NCI-H2171 treated with DMSO at 0.1 percent for 48 hours (cell line): ENCODE measurements around the gene FBXO17.
"Not testable (repeated sequence)": the region's sequence is repeated elsewhere in the genome, so short reads cannot be mapped to it uniquely, and the experiment has no call there.

ENCODE experiments used
- DNase-seq: peaks from one replicate; lab custom pipeline; 2025; lab: John Stamatoyannopoulos, UW

Gene FBXO17

GRCh38 chr19:38975214-38975860 lies at the start of gene FBXO17:
FBXO17 (minus strand) TSS chr19:38975742; CDS start chr19:38950319, 25,423 bp downstream.
- DNase-seq = no peak

DNA sequence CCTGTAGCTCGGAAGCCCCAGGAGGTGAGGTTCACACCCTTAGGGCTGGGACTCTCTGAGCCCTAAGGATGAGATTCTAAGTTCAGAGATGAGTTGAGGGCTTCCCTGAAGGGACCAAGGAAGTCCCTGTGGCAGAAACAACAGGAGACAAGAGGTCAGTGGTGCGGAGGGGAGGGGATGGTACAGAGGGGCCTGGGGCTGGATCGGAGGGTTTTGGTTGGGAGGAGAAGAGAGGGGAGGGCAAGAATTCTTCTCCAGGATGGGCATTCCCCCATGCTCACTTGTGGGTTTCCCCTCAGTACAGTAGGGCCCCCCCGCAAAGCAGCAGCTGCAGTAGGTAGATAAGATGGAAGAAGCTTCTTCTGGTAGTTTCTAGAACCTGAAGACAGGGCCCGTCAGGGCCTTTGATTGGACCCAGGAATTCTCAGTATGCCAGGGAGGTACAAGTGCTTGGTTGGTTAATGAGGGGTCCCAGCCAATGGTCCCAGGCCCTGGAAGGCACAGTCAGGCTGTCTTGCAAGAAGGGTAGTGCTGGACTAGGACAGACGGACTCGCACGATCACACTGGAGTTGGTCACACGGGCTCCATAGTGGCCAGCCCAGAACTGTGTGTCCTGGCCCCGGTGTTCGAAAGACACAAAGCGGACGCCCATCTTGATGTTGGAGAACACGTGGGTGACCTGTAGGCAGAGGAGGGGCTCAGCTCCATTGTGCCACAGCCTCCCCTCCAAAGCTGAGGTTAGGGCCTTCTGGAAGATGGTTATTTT lies 49.5 kb upstream of the FBXO17 start:
- no peak for DNase-seq

GRCh38 chr19:39021063-39021462 lies 45.5 kb upstream of the FBXO17 start:
- no peak for DNase-seq

DNA sequence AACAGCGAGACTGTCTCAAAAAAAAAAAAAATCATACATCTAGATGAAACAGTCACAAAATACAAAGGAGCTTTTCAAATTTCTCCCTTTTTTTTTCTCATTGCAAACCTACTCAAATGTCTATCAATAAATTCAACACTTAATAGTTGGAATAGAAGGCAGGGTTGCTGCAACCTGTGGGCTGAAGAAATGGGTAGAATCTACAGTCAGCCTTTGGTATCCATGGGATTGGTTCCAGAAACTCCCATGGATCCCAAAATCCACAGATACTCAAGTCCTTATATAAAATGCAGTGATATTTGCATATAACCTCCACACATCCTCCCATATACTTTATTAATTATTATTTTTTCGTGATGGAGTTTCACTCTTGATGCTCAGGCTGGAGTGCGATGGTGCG lies 42.1 kb upstream of the FBXO17 start:
- no peak for DNase-seq

DNA sequence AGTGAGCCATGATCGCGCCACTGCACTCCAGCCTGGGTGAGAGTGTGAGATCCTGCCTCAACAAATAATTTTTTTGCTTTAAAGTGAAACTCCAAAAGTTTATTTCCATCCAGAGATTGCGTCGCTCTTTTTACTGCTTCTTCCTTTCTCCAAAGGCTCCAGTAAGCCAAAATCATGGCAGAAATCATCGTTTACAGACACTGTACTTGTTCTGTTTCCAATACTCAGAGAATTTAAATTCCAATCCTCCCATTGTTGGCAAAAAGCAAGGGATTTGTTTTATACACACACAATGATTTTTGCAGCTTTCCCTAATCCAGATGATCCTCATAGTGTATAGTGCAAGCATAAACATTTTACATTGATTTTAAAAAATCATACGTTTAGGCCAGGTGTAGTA lies 41.5 kb upstream of the FBXO17 start:
- no peak for DNase-seq

GRCh38 chr19:39014037-39014436 lies 38.5 kb upstream of the FBXO17 start:
- DNase-seq = no peak

DNA sequence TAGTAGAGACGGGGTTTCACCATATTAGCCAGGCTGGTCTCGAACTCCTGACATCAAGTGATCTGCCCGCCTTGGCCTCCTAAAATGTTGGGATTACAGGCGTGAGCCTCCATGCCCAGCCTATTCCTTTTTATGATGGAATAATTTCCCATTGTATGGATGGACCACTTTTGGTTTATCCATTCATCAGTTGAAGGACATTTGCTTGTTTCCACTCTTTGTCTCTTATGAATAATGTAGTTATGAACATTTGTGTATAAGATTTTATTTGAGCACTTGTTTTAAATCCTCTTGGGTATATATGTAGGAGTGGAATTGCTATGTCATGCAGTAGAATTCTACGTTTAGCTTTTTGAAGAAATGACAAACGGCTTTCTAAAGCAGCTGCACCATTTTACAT lies 33.5 kb upstream of the FBXO17 start:
- DNase-seq = no peak

DNA sequence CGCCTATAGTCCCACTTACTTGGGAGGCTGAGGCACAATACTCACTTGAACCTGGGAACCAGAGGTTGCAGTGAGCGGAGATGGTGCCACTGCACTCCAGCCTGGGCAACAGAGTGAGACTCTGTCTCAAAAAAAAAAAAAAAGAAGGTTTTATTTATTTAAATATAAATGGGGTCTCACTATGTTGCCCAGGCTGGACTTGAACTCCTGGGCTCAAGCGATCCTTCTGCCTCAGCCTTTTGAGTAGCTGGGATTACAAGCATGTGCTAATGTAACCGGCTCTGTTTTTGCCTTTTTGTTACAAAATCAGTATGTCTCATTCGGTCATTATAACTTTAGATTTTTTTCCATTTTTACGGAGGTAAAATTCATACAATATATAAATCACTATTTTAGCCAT lies 32.6 kb upstream of the FBXO17 start:
- DNase-seq = no peak

GRCh38 chr19:39007096-39007495 lies 31.6 kb upstream of the FBXO17 start:
- no peak for DNase-seq

DNA sequence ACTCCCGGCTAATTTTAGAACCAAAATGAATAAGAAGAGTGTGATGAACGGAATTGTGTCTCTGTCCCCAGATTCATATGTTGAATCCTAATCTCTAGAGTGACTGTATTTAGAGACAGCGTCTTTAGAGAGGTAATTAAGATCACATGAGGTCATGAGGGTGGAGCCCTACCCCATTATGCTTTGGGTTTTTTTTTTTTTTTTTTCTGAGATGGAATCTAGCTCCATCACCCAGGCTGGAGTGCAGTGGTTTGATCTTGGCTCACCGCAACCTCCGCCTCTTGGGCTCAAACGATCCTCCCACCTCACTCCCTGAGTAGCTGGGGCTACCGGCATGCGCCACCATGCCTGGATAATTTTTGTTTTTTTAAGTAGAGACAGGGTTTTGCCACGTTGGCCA lies 28.9 kb upstream of the FBXO17 start:
- DNase-seq = no peak

DNA sequence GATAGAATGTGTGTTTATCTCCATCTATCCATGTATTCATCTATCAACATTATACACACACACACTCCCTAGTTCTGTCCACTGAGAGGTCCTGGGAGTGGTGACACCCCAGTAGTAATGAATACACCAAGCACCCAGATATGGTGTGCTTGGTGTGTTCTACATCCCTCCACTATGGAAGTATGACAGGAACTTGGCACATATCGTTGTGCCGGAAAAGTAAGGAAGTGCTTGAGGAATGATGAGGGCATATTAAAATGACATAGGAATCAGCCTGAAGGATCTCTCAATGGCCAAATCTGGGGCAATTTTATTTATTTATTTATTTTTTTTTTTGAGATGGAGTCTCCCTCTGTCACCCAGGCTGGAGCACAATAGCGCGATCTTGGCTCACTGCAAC lies 28.3 kb upstream of the FBXO17 start:
- no peak for DNase-seq

GRCh38 chr19:39003188-39003587 lies 27.6 kb upstream of the FBXO17 start:
- DNase-seq = no peak

GRCh38 chr19:39001041-39001440 lies 25.5 kb upstream of the FBXO17 start:
- DNase-seq = peak; percentile 94

- not testable (repeated sequence) for DNase-seq
Measured at GRCh38 chr19:38997576-38997975, 22.0 kb upstream of the FBXO17 start.

DNA sequence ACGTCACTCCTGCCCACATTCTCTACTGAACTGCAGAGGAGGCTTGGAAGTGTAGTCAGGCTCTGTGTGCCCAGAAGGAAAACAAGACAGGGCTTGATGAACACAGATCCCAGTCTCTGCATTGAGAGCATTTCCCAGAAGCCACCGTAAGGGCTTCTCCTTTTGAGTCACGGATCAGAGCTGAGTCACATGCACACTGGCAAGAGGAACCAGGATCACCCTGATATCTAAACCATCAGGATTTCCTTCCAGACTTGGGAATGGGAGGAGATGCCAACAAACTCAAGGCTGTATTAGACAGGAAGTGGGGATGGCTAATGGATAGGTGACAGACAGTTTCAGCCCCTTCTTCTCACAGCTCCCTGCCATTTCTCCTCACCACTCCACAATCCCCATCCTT lies 17.7 kb upstream of the FBXO17 start:
- DNase-seq = no peak

- DNase-seq = no peak
Measured at GRCh38 chr19:38990949-38991697, 15.6 kb upstream of the FBXO17 start.

DNA sequence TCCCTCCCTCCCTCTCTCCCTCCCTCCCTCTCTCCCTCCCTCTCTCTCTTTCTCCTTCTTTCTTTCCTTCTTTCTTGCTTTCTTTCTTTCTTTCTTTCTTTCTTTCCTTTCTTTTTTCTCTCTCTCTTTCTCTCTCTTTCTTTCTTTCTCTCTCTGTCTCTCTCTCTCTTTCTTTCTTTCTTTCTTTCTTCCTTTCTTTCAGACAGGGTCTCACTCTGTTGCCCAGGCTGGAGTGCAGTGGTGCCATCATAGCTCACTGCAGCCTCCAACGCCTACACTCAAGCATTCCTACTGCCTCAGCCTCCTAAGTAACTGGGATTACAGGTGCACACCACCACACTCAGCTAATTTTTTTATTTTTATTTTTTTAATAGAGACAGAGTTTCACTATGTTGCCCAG lies 14.1 kb upstream of the FBXO17 start:
- DNase-seq = not testable (repeated sequence)

DNA sequence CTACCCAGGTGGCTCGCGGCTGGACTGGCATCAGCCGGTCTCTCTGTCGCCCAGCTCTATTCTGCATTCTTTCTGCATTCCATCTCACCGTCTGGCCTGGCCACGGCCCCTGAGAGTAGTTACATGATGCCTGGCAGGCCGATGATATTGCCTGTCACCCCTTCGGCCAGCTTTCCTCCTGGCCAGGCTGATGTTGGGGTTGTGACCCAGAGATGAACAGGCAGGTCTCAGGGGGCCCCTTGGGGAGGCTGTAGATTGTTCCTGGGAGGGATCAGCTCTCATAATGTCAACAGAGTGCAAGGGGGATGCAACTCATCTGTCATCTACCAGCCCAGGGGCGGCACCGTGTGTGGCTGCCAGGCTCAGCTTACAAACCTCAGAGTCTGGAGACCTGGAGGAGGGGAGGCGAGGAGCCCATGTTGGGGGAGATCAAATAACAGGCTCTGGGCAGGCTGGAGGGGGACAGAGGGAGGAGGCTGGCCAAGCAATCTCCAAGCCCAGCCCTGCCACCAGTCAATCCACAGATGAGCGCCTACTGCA lies 13.6 kb upstream of the FBXO17 start:
- DNase-seq = peak; percentile 91

DNA sequence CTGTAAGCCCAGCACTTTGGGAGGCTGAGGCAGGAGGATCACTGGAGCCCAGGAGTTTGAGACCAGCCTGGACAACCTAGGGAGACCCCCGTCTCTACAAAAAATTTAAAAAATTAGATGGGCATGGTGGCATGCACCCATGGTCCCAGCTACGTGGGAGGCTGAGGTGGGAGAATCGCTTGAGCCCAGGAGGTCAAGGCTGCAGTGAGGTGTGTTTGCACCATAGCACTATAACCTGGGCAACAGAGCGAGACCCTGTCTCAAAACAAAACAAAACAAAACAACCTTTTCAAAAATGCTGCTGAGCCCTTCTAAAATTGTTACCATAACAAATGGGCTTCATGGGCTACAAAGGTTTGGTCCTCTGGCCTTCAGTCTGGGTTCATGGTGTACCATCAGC lies 13.1 kb upstream of the FBXO17 start:
- DNase-seq = not testable (repeated sequence)

- not testable (repeated sequence) for DNase-seq
Measured at GRCh38 chr19:38987745-38988144, 12.2 kb upstream of the FBXO17 start.

DNA sequence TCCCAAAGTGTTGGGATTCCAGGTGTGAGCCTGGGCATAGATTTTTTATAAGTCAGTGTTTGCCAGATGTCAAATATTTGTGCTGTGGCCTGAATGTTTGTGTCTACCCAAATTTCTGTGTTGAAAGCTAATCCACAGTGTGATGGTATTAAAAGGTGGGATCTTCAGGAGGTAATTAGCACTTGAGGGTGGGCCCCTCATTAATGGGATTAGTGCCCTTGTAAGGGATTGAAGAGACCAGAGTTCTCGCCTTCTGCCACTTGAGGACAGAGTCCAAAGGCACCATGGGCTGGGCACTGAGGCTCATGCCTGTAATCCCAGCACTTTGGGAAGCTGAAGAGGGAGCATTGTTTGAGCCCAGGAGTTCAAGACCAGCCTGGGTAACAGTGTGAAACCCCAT lies 9.7 kb upstream of the FBXO17 start:
- no peak for DNase-seq

- DNase-seq = no peak
Measured at GRCh38 chr19:38980583-38981374, 5.2 kb upstream of the FBXO17 start.
